Osteocyte (in vitro differentiated cells): Measurements from ENCODE around the gene SPINK9. TPM values are rescaled to one million over a fixed set of nuclear protein-coding genes. Genes with fewer than 3 reads are reported as not detected.
A peak's percentile ranks its signal among the peaks of the same experiment; 100 is the strongest.

Experiments
- DNase-seq: peaks from one replicate; pipeline ENCODE4 v3.0.0; 2021; ENCODE audit warnings: mixed read lengths; ENCODE audit not compliant: unreplicated experiment; ENCODE audit errors: extremely low spot score
- H3K27ac Mint-ChIP-seq: one replicate; pipeline ENCODE4 v1.8.0; 2021; ENCODE audit warnings: mild to moderate bottlenecking, mixed read lengths; ENCODE audit not compliant: unreplicated experiment
- H3K27me3 Mint-ChIP-seq: one replicate; pipeline ENCODE4 v1.8.0; 2021; ENCODE audit warnings: mixed read lengths; ENCODE audit not compliant: unreplicated experiment
- H3K36me3 Mint-ChIP-seq: one replicate; pipeline ENCODE4 v1.8.0; 2021; ENCODE audit warnings: mixed read lengths; ENCODE audit not compliant: unreplicated experiment
- H3K4me1 Mint-ChIP-seq: one replicate; pipeline ENCODE4 v1.8.0; 2021; ENCODE audit warnings: mixed read lengths; ENCODE audit not compliant: unreplicated experiment
- H3K4me3 Mint-ChIP-seq: one replicate; pipeline ENCODE4 v1.8.0; 2021; ENCODE audit warnings: mild to moderate bottlenecking, moderate library complexity, mixed read lengths; ENCODE audit not compliant: unreplicated experiment
- H3K9me3 Mint-ChIP-seq: one replicate; pipeline ENCODE4 v1.8.0; 2021; ENCODE audit warnings: mixed read lengths; ENCODE audit not compliant: unreplicated experiment
- CTCF ChIP-seq: fragments of 200-600 bp; sonication (generic); IDR thresholded peaks from 2 replicates; pipeline ENCODE4 v1.5.0; 2021; ENCODE audit warnings: antibody characterized with exemption, mild to moderate bottlenecking, moderate library complexity
- total RNA-seq: library from RNA; stranded (reverse); gene quantifications from 2 replicates; pipeline ENCODE4 v1.2.1, GENCODE V29; 2021

SPINK9 gene
- total RNA-seq, 1 donor from 2014 or later: not detected

- H3K36me3 Mint-ChIP-seq: peaks cover 9% of the 10 kb centered on the region
- no peak for TF ChIP-seq CTCF
- H3K4me1 Mint-ChIP-seq: peaks cover 52% of the 10 kb centered on the region
- peak overlapping the region; percentile 85 for H3K4me3 Mint-ChIP-seq
- H3K9me3 Mint-ChIP-seq: no peaks in the 10 kb centered on the region
- H3K27ac Mint-ChIP-seq: peak overlapping the region; percentile 98
- no peak for DNase-seq
- no peaks in the 10 kb centered on the region for H3K27me3 Mint-ChIP-seq
Observed at GRCh38 chr5:148384380-148384737, 49.0 kb downstream of the SPINK9 start.

- Mint-ChIP-seq H3K4me1 (peaks cover 52% of the 10 kb centered on the region), H3K36me3 (peaks cover 9% of the 10 kb centered on the region), H3K9me3 (no peaks in the 10 kb centered on the region), H3K4me3 (peak overlapping the region; percentile 85), H3K27me3 (no peaks in the 10 kb centered on the region), H3K27ac (peak overlapping the region; percentile 42)
- no peak for DNase-seq
- TF ChIP-seq CTCF: no peak
Observed at GRCh38 chr5:148385094-148385493, 49.7 kb downstream of the SPINK9 start.

- H3K36me3 Mint-ChIP-seq: peaks cover 9% of the 10 kb centered on the region
- H3K27me3 Mint-ChIP-seq: no peaks in the 10 kb centered on the region
- no peaks in the 10 kb centered on the region for H3K9me3 Mint-ChIP-seq
- peaks cover 59% of the 10 kb centered on the region for H3K4me1 Mint-ChIP-seq
- TF ChIP-seq CTCF: no peak
- no peak for DNase-seq
- H3K27ac Mint-ChIP-seq: peak overlapping the region; percentile 12
- no peak overlapping the region for H3K4me3 Mint-ChIP-seq
Observed at GRCh38 chr5:148386041-148386440, 50.7 kb downstream of the SPINK9 start.

GRCh38 chr5:148387325-148387724, 52.0 kb downstream of the SPINK9 start:
- H3K9me3 Mint-ChIP-seq: no peaks in the 10 kb centered on the region
- H3K4me3 Mint-ChIP-seq: no peak overlapping the region
- peaks cover 9% of the 10 kb centered on the region for H3K36me3 Mint-ChIP-seq
- TF ChIP-seq CTCF: no peak
- no peak for DNase-seq
- no peaks in the 10 kb centered on the region for H3K27me3 Mint-ChIP-seq
- peaks cover 72% of the 10 kb centered on the region for H3K4me1 Mint-ChIP-seq
- peak overlapping the region; percentile 69 for H3K27ac Mint-ChIP-seq

- no peak for DNase-seq
- Mint-ChIP-seq H3K4me3 (no peak overlapping the region), H3K4me1 (peaks cover 68% of the 10 kb centered on the region), H3K36me3 (peaks cover 9% of the 10 kb centered on the region), H3K27ac (no peak overlapping the region), H3K27me3 (no peaks in the 10 kb centered on the region), H3K9me3 (no peaks in the 10 kb centered on the region)
- TF ChIP-seq CTCF: no peak
Observed at GRCh38 chr5:148388696-148389095, 53.3 kb downstream of the SPINK9 start.

Other genes with a start within 250 kb of the SPINK9 start
- not detected in 2 replicates for gene SPINK14, start 167.0 kb upstream of the SPINK9 start, total RNA-seq
- gene SPINK6, start 132.5 kb upstream of the SPINK9 start, total RNA-seq: not detected in 2 replicates
- gene MARCOL, start 97.0 kb upstream of the SPINK9 start, total RNA-seq: not detected in 2 replicates
- gene SPINK13, start 66.8 kb upstream of the SPINK9 start, total RNA-seq: not detected in 2 replicates
- not detected in 2 replicates for gene SPINK7, start 23.1 kb upstream of the SPINK9 start, total RNA-seq
- 50.1 TPM in 2 replicates for gene FBXO38, start 48.4 kb downstream of the SPINK9 start, total RNA-seq